HG03159 (cell line): ENCODE measurements around the gene SRGAP3.

Experiments used
- ATAC-seq: cut with Tn5 transposase; IDR thresholded peaks from one replicate; pipeline ENCODE4 v1.9.1; 2021; ENCODE audit warnings: mild to moderate bottlenecking, moderate library complexity; ENCODE audit not compliant: unreplicated experiment

The SRGAP3 gene

DNA sequence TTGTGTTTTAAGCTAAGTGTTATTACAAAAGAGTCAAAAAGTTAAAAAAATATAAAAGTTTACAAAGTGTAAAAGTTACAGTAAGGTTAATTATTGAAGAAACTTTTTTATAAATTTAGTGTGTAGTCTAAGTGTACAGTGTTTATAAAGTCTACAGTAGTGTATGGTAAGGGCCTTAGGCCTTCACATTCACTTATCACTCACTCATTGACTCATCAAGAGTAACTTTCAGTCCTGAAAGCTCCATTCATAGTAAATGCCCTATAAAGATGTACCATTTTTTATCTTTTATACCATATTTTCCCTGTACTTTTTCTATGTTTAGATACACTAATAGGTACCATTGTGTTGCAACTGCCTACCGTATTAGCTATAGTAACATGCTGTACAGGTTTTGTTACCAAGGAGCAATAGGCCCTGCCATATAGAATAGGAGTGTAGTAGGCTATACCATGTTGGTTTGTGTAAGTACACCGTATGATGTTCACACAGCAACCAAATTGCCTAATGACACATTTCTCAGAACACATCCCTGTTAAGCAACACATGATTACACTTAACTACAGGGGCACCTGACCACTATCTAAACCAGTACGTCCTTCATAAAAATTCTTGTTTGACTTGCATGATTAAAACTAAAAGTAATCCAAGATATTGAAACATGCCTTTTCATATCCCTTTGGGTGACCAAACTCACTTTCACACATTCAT lies 303.4 kb downstream of the SRGAP3 start:
- no peak for ATAC-seq

- no peak for ATAC-seq
These were observed 306.5 kb downstream of the SRGAP3 start for GRCh38 chr3:8942746-8943488.

GRCh38 chr3:8942115-8942514 lies 307.3 kb downstream of the SRGAP3 start:
- no peak for ATAC-seq

DNA sequence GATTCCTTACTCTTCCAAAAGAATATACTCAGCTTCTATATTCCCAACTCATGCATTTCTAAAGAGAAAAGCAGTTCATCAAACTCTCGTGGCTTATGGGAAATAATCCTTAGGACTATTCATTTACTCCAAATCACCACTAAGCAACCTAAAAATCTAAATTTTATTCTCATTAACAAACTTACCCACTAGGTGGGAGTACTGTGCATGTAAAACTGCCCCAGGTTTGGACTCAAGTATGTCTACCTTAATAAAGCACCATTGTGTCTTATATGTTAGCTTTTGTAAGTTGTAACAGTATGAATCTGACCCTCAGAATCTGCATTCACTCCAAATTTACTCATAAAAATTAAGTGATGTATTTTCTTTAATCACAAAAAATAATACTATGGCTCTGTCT lies 311.4 kb downstream of the SRGAP3 start:
- peak; percentile 61 for ATAC-seq

DNA sequence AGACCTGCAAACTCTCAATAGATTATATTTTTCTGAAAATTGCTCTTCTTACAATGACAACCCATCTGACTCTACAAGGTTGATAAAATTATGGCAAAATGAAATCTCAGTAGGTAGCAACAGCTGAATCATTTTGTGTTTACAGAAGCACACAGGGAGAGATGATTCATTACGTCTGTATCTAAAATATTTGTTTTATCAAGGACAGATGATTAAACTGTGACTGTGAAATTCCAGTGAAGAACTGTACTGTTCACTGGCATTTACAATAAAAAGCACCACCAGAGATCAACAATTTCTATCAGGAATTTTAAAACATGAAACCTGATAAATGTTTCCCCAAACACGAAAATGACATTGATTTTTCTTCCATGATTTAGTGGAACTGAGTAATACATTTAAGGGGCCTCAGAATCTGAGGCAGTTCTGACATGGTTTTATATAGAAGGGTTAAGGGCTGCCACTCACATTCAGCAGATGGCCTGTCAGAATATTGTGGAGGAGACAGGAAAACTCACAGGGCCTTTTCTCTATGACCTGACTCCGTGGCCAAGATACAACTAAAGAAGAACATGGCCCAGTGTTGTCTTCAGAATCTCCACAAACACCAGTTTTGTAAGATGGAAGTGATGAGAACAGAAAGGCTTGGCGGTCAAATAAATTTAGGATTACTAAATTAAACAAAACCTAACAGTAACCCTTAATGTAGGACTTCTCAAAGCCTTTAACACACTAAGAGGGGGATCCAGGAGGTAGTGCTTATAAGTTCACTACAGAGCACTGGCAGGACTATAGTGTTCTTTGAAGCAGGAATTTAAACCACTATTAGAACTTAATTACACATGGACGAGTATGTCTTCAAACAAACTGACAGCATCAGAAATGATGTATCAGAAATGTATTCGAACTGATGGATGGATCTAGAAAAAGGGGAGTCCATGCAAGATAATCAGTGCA lies 312.1 kb downstream of the SRGAP3 start:
- no peak for ATAC-seq

DNA sequence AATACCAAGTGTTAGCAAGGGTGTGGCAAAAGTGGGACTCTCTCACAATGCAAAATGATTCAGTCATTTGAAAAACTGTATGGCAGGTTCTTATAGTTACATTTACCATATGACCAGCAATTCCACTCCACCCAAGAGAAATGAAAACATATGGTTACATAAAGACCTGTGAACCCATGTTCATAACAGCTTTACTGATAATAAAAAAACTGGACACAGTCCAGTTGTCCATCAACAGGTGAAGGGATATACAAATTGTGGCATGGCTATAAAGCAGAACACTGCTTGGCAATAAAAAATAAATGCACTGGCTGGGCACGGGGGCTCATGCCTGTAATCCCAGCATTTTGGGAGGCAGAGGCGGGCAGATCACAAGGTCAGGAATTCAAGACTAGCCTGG lies 316.9 kb downstream of the SRGAP3 start:
- no peak for ATAC-seq

DNA sequence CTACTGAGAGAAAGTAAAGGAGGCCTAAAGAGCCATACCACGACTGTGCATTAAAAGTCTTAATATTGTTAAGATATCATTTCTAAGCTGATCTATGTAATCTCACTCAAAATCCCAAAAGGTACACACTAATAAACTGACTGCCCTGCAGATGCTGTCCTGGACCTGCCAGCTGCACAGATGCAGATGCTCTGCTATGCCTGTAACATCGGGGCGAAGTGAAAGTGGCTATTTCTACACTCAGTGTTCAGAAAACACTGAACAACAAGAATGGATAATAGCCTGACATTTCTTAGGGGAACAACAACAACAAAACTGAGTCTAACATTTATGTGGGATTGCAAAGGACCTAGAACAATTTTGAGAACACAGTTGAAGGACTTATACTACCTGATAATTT lies 318.1 kb downstream of the SRGAP3 start:
- no peak for ATAC-seq
